ENCODE measurements around the gene ERN1. TPM values are rescaled to one million over a fixed set of nuclear protein-coding genes. Genes with fewer than 3 reads are reported as not detected.

Gene ERN1
- total and polyA plus RNA-seq, 2 of the 13 experiments (the other 11 are each of a cell fraction or from before 2014, with no cell fraction given) = 6.0 to 12.7 TPM

- in situ Hi-C loops (cut with HindIII; ENCODE audit: extremely low pct_ligation_motif_present, low pct_unique_long_range_greater_than_20kb) (loop anchor here (10.0 kb wide), 1 partner anchor 218 kb away; no protein-coding TSS in a partner anchor), intact Hi-C loops (cut with micrococcal nuclease; ENCODE audit: unreplicated experiment) (no loop called here)
- Histone ChIP-seq H2AFZ (ENCODE audit: low read length) (no peak overlapping the region), H3K4me2 (ENCODE audit: low read depth, low read length) (no peak overlapping the region), H3K36me3 (replicated peaks in 1 of 2; ENCODE audit: control insufficient read depth in 1 of 2, insufficient read depth in 2 of 2, low read length in 2 of 2) (peaks cover 25 to 81% of the 10 kb centered on the region in 2 experiments), H3K79me2 (ENCODE audit: insufficient read depth, low read length) (no peaks in the 10 kb centered on the region), H3K27me3 (ENCODE audit: control insufficient read depth in 1 of 2, insufficient read depth in 2 of 2, low read length in 2 of 2) (no peaks in the 10 kb centered on the region), H3K9ac (ENCODE audit: insufficient read depth, low read depth, low read length) (no peak overlapping the region), H3K4me1 (ENCODE audit: insufficient read depth, low read length) (no peaks in the 10 kb centered on the region), H3K4me3 (replicated peaks in 1 of 3; ENCODE audit: insufficient read depth in 1 of 3, low read depth in 2 of 3, low read length in 3 of 3) (no peak overlapping the region), H3K27ac (ENCODE audit: extremely low read length, insufficient read depth, low read length) (no peak overlapping the region), H4K20me1 (ENCODE audit: insufficient read depth, low read length) (no peaks in the 10 kb centered on the region), H3K9me3 (ENCODE audit: low read length) (peaks cover 8% of the 10 kb centered on the region)
- ATAC-seq (no peak), DNase-seq (ENCODE audit: low spot score) (no peak), FAIRE-seq (no peak)
- TF ChIP-seq ZNF615 (CRISPR knock-in tag; IDR thresholded peaks at IDR 0.05; ENCODE audit: borderline replicate concordance) (no peak), SAP130 (CRISPR knock-in tag; IDR thresholded peaks at IDR 0.05; ENCODE audit: low read depth) (no peak), CHD2 (IDR thresholded peaks at IDR 0.05; ENCODE audit: low read depth, low read length) (no peak), ZMAT3 (CRISPR knock-in tag; conservative IDR thresholded peaks at IDR 0.05) (no peak), DDIT3 (CRISPR knock-in tag; IDR thresholded peaks at IDR 0.05) (no peak), ZNF773 (CRISPR knock-in tag; IDR thresholded peaks at IDR 0.05; ENCODE audit: borderline replicate concordance) (no peak), ZBTB42 (CRISPR knock-in tag; IDR thresholded peaks at IDR 0.05) (no peak), FOXA3 (CRISPR knock-in tag; IDR thresholded peaks at IDR 0.05) (no peak), ATF5 (CRISPR knock-in tag; IDR thresholded peaks at IDR 0.05; ENCODE audit: low read depth) (no peak), ZNF614 (CRISPR knock-in tag; IDR thresholded peaks at IDR 0.05; ENCODE audit: borderline replicate concordance) (no peak), MED13 (CRISPR knock-in tag; IDR thresholded peaks at IDR 0.05) (no peak), ESRRA (CRISPR knock-in tag; IDR thresholded peaks at IDR 0.05; ENCODE audit: low read depth) (no peak), TGIF2 (CRISPR knock-in tag; IDR thresholded peaks at IDR 0.05) (no peak)
- no TSS peak for BruUV-seq (replicated peaks)
- POLR2A ChIA-PET = no interaction called here
- CTCF ChIA-PET (ENCODE audit: low intra/inter-chr PET ratio, low total read pairs) = no interaction called here
- 95% methylated on average over 7 of the region's 7 CpGs for WGBS (ENCODE audit: low lambda C conversion rate)
Observed at GRCh38 chr17:64066716-64067115, 63.2 kb downstream of the ERN1 start.

Measured in HepG2 (cell line).